Measurements from ENCODE around the gene PTPRM.

PTPRM gene

DNA sequence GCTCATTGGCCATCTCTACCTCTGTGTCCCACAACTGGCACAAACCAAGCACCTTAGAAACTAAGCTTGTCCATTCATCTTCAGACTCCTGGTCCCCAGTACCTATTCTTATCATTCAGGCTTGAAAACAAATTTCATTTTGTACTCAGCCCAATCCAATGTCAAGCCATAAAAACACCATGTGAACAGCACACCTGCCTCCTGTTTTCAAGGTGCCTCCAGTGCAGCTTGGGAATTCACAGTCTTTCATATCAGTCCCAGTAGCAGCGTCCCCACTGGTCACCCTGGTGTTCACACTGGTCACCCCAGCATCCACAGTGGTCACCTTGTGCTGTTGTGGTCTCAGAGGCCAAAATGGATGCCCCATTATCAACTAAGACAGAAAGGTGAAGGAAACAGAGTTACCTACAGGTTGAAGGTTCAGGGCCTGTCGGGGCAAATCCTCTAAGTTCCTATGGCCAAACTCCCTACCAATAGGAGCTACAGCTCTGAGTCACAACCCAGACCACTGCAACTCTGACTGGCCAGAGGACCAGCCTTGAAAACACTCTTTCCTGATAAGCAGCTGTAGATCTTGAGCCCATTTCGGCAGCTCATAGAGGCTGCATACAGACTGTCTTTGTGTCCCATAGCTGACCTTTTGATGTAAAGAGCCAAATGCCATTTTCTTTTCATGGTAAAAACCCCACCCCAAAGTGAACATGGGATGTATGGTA is 782.6 kb downstream of the PTPRM start:
- no peak for DNase-seq

DNA sequence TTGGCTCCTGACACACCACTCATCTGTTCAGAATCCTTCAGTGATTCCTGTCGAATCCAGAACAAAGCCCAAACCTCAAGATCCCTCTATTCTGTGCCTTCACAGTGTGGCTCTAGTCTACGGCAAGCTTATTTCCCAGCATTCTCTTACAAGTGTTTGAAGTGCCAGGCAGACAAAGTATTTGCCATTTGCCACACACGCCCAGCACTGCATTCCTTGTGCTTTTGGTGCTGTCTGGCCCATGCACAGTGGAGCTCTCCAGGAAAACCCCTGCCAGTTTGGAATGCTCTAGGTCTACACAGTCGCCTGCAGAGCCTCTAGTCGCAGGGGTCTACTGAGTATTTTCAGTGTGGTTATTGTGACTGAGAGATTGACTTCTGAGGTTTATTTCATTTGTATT is 783.5 kb downstream of the PTPRM start:
- DNase-seq, result no peak

DNA sequence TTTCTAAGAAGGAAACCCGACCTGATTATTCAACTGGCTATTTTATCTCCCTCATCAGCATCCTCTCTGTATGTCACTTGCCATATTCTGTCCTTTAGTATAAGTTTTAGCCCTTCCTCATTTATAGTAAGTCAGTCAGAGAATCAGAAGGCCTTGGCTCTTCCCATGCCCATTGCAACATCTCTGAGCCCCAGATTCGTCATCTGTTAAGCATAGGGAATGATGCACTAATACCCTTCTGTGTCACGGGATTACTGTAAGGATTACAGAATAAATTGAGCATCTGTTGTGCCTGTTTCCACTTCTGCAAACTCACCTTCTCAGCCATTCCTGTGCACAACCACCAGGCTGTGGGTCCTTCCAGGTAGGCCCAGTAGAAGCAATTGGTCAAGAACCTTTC is 784.0 kb downstream of the PTPRM start:
- no peak for DNase-seq

DNA sequence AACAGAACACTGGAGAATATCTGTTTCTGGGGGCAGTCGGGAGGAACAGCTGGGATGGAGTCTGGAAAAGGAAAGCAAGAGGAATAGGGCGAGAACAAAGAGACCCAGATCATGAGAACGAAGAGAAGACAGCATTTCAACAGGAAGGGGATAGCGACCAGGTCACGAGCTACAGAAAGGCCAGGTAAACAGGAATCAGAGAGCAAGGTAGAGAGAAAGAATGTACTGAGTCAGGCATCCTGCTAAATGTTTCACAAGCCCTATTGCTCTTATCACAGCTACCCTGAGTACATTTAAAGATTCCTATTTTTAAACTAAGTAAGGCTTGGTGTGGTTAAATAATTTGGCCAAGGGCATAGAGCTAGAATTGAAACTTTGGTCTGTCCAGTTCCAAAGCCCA is 787.2 kb downstream of the PTPRM start:
- no peak for DNase-seq

DNA sequence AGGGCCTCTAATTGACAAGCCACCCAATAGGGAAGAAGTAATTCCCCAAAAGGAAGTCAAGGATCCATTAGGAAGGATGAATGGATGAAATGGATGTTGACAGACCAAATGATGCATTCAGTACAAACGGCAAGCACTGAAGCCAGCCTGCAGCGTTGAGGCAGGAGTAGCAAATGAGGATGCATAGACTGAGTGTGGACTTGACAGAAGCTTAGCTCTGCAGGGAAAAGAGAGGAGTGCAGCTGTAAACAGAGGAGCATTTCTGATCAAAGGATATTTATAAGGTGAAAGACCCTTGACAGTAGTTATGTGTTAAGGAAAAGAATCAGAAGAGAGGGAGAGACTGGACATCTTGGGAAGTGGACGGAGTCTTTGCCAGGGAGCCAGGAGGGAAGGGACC is 788.9 kb downstream of the PTPRM start:
- DNase-seq, result no peak

DNA sequence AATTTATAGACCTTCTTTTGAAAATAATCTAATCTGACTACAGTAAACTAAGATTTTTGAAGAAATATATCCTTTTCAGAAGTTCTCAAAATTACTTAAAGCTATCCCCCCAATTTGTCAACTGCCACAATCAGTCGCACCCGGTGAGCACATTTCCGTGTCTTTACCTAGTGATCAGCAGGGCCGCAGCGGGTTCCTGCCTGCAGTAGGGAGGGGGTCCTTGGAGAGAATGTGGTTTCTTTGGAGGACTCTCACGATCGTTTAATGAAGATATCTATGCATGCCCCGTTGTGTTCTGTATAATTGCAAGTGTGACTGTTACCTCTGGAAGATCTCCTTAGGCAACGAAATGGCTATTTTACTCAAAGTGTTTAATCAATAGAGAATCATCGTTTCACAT is 790.2 kb downstream of the PTPRM start:
- no peak for DNase-seq

DNA sequence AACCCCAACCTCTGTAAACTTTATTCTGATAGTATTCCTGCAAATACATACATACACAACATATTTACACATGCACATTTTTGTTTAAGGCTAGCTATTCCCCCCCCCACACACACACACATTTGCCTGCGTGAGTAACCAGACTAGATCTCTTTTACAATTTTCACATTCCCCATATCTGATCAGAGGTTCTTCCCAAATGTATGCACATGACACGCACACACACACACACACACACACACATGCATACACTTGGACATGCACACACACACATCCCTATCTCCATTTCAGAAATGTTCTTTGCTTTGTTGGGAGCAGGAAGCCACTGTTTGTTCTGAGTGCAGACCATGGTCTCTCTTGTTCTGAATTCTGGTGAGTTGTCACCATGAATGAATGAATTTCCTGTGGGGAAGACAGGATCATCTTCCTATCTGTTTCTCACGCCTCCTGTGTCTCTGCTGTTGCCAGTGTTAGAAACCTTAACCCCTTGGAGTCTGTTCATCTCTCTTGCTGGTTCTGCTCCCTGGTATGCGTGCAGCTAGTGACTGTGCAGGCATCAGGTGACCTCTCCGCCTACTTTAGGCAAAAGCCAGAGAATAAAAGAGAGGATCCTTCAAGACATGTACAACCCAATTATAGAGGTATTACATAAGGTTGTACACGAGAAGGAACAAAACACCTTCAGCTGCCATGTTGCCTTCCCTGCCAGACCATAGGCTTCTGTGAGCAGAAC is 791.1 kb downstream of the PTPRM start:
- DNase-seq, result no peak

DNA sequence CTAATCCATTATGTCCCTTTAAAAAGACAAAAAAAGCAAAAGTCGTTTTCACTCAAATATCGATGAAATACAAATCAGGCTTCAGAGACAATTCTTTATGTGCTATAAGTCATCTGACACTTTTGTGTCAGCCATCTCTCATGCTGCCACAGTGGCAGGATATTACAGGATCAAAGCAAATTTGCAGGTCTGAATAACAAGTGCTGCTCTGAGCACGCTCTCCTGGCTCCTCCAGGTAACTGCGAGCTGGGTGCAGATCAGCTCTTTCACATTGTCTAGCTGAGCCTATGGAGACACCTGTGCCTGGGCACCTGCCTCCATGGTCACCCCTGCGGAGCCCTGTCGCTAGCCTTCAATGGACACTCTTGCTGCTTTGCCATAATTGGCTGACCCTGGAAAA is 792.0 kb downstream of the PTPRM start:
- no peak for DNase-seq

DNA sequence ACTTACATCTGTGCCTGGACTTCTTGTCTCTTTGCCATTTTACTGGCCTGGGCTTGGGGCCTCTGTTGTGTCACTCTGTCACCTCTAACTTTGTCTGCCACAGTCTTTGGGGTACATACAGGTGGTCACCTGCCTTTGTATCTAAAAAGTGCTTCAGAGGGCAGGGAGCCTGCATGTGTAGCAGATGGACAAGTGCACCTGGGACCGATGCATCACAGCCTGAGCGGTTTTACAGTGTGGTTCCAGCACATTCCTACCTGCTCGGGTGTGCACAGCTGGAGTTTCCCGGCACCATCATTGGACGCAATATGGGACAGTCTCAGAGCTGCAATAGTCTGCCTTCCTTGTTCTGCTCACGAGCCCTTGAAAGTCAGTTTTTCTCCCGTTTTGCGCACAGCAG is 792.4 kb downstream of the PTPRM start:
- no peak for DNase-seq

DNA sequence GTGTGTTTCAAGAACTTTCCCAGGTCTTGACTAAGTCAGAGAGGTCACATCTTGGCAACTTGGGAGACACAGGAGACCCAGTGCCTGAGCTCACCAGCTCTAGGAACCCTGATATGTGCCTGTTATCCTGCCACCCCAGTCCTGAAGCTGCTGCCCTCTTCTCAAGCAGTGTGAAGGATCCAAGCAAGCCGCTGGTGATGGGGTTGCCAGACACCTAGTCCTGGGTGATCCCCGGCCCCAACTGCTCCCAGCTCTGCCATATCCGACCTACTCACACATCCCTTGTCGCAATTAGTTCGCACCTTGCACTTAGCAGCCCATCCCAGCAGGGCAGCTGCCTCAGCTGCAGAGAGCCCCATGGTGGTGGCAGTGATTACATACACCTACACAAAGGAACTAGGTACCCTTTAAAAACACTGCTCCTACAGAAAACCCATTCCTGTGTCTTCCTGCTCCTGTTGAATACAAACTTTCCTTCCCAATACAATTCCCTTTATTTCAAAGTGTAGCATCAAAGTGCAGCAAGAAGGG is 794.9 kb downstream of the PTPRM start:
- DNase-seq, result no peak

DNA sequence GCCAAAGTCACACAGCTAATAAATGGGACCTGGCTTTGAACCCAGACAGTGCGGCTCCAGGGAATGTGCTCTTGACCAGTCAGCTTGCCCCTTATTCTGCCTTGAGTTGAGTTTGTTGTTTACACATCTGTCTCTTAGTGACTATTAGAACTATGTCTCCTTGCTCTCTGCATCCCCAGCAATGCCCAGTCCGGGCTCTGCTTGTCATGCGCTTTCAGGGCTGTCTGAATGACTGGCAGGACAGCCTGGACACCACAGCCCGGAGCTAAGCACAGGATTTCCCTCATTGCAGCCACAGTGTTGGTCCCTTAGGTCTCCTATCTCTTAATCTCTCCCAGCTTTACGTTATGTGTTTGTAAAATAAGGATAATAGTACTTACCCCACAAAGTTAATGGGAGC is 795.7 kb downstream of the PTPRM start:
- DNase-seq, result no peak

DNA sequence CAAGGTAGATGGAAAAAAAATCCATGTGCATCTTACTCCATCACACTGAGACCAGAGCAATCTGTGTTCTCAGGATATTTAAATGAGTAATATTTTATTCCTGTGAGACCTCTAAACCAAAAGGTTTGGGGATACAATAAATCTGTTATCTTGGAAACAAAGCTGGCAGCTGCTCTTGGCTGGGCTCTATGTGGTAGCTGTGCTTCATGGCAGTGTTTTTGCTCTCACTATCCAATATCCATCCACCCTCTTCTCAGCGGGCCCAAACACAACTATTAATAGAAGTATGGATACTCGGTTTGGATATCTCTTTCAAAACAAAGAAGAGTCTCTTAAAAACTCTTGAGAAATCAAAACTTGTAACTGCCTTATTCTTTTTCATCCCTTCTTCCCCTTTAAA is 797.3 kb downstream of the PTPRM start:
- no peak for DNase-seq

DNA sequence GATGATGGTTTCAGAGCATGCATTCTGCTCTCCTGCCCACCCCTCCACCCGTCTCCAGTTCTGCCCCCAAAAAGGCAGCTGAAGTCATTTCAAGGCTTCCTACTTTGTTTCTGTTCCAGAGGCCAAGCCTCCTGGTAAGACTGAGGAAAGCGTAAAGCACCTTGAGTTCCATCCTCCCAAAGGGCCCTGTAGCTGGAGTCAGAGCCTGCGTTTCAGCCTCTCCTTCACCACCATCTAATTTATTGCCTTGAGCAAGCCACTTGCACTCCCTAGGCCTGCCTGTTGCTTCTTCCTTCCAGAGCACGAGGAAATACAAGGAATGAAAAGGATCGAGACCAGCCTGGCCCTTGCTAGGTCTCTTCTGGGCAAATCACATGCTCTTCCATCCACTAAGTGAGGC is 797.9 kb downstream of the PTPRM start:
- DNase-seq, result no peak

DNA sequence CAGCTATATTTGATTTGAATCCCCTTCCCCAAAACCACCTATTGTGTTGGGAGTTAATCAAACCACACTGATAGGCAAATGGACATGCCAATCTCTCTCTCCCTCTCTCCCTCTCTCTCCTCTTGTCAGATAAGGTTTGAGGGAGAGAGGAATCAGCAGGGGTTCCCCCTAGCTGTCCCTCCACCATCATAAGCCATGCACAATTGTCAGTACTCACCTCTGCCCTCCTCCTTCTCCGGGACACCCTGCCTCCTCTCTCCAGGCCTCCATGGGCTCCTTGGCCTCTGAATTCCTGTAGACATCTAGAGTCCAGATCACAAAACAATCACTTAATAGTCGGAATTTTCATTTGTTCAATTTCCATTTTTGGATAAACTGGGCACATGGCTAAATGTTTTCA is 798.4 kb downstream of the PTPRM start:
- DNase-seq, result no peak

DNA sequence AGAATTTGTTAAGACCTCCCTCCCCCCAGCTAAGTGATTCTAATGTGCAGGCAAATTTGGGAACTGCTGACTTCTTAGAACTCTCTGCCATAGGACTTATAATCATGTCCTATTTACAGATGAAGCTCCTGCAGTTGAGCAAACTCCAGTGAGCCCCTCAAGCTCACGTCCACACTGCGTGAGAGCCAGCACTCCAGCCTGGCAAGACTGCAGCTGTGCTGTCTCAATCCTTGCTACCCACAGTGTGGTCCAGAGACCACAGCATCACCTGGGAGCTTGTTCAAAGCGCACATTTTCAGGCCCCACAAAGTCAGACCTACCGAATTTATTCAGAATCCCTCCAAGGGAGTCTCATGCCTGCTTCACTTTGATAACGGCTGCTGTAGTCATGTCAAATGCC is 799.0 kb downstream of the PTPRM start:
- no peak for DNase-seq

DNA sequence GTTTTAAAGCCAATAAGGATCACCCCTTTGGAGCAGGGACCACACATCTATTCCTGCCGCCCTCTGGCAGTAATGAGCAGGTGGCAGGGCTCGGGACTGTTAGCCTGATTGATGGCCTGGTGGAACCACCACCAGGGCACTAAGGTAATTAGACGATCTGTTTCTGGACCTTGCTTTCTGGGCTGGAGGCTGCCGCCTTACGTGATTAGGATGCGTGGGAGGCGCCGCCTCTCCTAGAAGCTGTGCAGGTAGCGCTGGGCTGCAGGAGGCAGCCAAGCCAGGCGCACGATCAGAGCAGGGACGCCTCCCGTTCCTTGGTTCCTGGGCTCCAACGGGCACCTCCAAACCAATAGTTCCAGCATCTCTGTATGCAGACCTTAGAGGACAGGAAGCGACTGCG is 799.5 kb downstream of the PTPRM start:
- no peak for DNase-seq

DNA sequence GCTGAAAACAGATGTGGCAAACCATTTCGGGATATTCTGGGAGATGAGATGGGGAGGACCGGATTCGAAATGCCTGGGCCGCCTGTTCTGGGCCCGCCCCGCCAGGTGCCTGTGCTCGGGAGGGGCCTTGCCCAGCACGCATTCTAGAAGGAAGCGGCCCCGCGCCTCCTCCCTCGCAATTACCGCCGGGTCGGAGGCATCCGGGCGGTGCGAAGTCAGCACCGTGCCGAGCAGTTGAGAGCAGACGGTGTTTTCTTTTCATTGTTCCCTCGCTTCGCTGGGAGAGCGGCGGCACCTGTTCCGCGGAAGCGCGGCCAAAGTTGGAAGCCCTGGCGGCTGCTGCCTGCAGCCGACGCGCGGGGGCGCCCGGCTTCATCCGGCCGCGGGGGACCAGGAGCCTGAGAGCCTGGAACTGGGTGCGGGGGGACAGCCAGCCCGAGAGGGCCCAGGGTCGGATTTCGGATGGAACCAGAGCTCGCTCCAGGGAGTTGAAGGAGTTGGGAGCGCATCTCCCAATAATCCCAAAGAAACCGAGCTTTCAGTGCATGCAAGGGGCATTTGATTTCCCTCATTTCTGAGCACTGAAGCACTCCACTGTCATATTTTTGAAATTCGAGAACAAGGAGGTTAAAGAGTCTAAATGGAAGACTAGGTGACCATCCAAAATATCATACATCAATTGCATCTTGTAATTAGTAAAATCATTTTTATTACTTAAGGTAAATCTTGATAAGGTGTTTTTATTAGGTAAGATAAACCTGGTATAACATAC is 800.3 kb downstream of the PTPRM start:
- peak; percentile 71 for DNase-seq

DNA sequence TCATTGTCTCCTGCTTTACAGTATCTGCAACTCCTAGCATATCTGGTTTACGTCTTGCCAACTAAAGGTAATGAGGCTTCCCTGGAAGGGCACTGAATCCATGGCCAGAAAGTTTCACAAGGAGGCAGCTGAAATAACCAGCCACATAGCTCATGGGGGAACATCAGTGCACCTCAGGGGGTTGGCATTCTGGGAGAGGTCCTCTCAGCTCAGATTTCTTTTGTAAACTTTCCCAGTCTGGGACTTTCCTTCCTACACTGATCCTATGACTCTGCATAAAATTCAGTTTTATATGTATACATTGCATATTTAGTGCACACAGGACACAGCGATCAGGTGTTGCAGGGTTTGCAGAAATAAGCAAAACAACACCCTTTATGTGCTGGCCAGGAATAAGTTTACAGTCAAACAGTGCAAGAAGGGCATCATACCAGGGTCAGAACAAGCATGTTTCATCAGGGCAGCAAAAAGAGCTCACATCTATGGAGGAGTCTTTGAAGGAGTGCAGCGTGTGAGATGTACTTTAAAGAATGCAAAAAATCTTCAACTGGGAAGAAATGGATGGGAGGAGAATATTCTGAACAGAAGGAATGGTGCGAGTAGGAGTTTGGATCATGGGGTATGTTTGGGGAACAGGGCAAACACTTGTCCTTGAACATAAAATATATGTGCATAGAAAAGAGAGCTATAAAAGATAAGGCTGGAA is 801.5 kb downstream of the PTPRM start:
- no peak for DNase-seq

DNA sequence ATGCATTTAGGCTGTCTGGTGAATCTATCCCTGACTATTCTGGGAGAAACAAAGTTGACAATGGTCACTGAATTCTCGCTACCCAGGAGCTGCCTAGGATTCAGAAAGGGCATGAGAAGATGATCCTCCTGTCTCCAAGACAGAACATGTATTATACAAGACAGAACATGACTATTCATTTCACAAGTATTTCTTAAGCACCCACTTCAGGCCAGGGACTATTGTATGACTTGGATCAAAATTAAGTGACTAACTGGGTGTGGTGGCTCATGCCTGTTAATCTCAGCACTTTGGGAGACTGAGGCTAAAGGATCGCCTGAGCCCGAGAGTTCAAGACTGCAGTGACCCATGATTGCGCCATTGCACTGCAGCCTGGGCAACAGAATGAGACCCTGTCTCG is 806.4 kb downstream of the PTPRM start:
- no peak for DNase-seq

DNA sequence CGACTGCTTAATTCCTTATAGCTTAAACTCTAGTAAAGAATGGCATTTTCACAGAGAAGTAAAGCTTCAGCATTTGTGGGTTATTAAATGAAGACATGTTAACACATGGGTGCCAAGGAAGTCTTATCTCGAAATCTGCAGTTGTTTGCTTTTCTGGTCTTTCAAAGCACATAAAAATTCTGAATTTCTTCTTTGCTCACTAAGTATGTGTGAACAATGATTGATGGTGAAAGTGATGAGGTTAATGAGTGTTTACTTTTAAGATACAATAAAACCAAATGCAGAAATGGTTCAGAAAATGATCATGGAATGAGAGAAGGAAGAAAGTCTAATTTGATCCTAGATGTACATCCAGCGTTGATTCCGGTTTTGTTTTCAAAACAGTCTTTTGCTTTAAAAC is 807.6 kb downstream of the PTPRM start:
- DNase-seq, result no peak

DNA sequence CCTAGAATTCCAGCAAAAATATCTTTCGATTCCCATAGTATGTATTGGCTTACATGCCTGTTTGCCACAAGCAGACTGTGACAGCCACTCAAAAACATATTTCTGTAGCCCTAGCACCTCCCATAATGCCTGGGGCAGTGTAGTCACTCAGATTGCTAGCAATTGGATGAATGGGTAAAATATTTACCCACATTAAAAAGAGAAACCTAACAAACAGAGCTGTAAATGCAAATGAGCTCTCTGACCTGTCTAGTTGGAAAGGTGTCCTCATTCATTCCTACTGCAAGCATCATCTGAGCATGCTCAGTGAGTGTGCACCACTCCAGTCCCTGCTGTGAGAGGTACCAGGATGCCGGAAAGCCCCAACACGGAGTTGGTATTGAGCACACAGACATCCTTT is 808.1 kb downstream of the PTPRM start:
- no peak for DNase-seq

DNA sequence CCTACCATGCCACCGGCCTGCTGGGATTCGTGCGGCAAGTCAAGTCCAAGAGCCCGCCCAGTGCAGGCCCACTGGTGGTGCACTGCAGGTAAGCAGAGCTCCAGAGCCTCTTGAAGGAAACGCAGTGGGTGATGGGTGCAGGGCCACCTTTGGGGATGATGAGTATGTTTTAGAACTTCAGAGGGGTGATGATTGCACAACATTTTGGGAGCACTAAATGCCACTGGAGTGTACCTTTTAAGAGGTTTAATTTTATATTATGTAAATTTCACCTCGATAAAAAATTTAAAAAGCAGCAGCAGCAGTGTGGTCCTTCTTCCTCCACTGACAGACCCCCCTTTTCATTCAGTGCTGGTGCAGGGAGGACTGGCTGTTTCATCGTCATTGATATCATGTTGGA is 809.0 kb downstream of the PTPRM start:
- DNase-seq, result no peak
